ENCODE data around the gene LMX1A.

LMX1A gene

GRCh38 chr1:165383067-165383466 lies 26.6 kb upstream of the LMX1A start:
- Histone ChIP-seq H3K9me3 (ENCODE audit: control insufficient read depth, insufficient read depth, low read depth, low read length) (no peaks in the 10 kb centered on the region), H3K36me3 (ENCODE audit: control insufficient read depth in 2 of 2, insufficient read depth in 1 of 2, low read length in 2 of 2) (no peaks in the 10 kb centered on the region), H3K4me1 (ENCODE audit: control insufficient read depth, insufficient read depth, low read length) (no peaks in the 10 kb centered on the region), H3K4me3 (ENCODE audit: low read depth, low read length) (no peak overlapping the region), H3K27ac (ENCODE audit: extremely low read depth, low read depth, low read length) (no peak overlapping the region)
- ChIA-PET CTCF (interaction anchor here (1.2 to 4.5 kb wide), 4 partner anchors 10 to 239 kb away, joined by 3 to 32 read pairs (median 17); no protein-coding TSS in a partner anchor), POLR2A (no interaction called here)
- no peak for TF ChIP-seq ZNF26 (tag by site-specific recombination; IDR thresholded peaks at IDR 0.05)
- TF ChIP-seq ZNF280D (tag by site-specific recombination; IDR thresholded peaks at IDR 0.05) = no peak
- no peak for TF ChIP-seq ZFP3 (tag by site-specific recombination; IDR thresholded peaks at IDR 0.05; ENCODE audit: low read depth)
- TF ChIP-seq ZNF530 (tag by site-specific recombination; IDR thresholded peaks at IDR 0.05; ENCODE audit: low read depth) = no peak
- TF ChIP-seq AEBP2 (tag by site-specific recombination; IDR thresholded peaks at IDR 0.05; ENCODE audit: borderline replicate concordance) = no peak
- TF ChIP-seq ZSCAN5A (tag by site-specific recombination; IDR thresholded peaks at IDR 0.05) = no peak
- no peak for TF ChIP-seq ZNF768 (tag by site-specific recombination; IDR thresholded peaks at IDR 0.05)
- TF ChIP-seq ZNF777 (tag by site-specific recombination; IDR thresholded peaks at IDR 0.05; ENCODE audit: borderline replicate concordance) = no peak
- no peak for TF ChIP-seq ZNF10 (tag by site-specific recombination; IDR thresholded peaks at IDR 0.05)
- no peak for TF ChIP-seq ZNF157 (tag by site-specific recombination; IDR thresholded peaks at IDR 0.05)
- TF ChIP-seq ZNF654 (tag by site-specific recombination; IDR thresholded peaks at IDR 0.05; ENCODE audit: low read depth) = no peak

GRCh38 chr1:165381745-165382505 lies 25.4 kb upstream of the LMX1A start:
- TF ChIP-seq ZBTB8A (tag by site-specific recombination; IDR thresholded peaks at IDR 0.05) = no peak
- TF ChIP-seq ZNF830 (tag by site-specific recombination; IDR thresholded peaks at IDR 0.05; ENCODE audit: low read depth) = no peak
- no peak for TF ChIP-seq CTCF (tag by site-specific recombination; IDR thresholded peaks at IDR 0.05)
- no peak for TF ChIP-seq ZNF521 (tag by site-specific recombination; IDR thresholded peaks at IDR 0.05)
- no peak for TF ChIP-seq ZNF555 (tag by site-specific recombination; conservative IDR thresholded peaks at IDR 0.05)
- no peak for TF ChIP-seq REST (tag by site-specific recombination; IDR thresholded peaks at IDR 0.05)
- Histone ChIP-seq H3K27ac (ENCODE audit: extremely low read depth, low read depth, low read length) (no peak overlapping the region), H3K36me3 (ENCODE audit: control insufficient read depth in 2 of 2, insufficient read depth in 1 of 2, low read length in 2 of 2) (no peaks in the 10 kb centered on the region), H3K4me1 (ENCODE audit: control insufficient read depth, insufficient read depth, low read length) (no peaks in the 10 kb centered on the region), H3K4me3 (ENCODE audit: low read depth, low read length) (no peak overlapping the region), H3K9me3 (ENCODE audit: control insufficient read depth, insufficient read depth, low read depth, low read length) (no peaks in the 10 kb centered on the region)
- ChIA-PET CTCF (interaction anchor here (0.7 to 4.5 kb wide), 6 partner anchors 11 to 238 kb away, joined by 3 to 27 read pairs (median 3); no protein-coding TSS in a partner anchor), POLR2A (no interaction called here)

All from HEK293 (cell line).